Type B pancreatic cell (in vitro differentiated cells): Measurements from ENCODE around the gene SPINK14. TPM values are rescaled to one million over a fixed set of nuclear protein-coding genes. Genes with fewer than 3 reads are reported as not detected.

Experiments used
- DNase-seq: peaks from one replicate; pipeline ENCODE4 v3.0.0; 2021; ENCODE audit warnings: mixed read lengths; ENCODE audit not compliant: unreplicated experiment; ENCODE audit errors: extremely low spot score
- H3K27ac Mint-ChIP-seq: 2 replicates; pipeline ENCODE4 v1.8.0; 2021; ENCODE audit warnings: mild to moderate bottlenecking, mixed read lengths
- H3K27me3 Mint-ChIP-seq: 2 replicates; pipeline ENCODE4 v1.8.0; 2021; ENCODE audit warnings: mixed read lengths
- H3K36me3 Mint-ChIP-seq: 2 replicates; pipeline ENCODE4 v1.8.0; 2021; ENCODE audit warnings: mixed read lengths
- H3K4me1 Mint-ChIP-seq: one replicate; pipeline ENCODE4 v1.8.0; 2021; ENCODE audit warnings: mixed read lengths; ENCODE audit not compliant: unreplicated experiment
- H3K4me3 Mint-ChIP-seq: 2 replicates; pipeline ENCODE4 v1.8.0; 2021; ENCODE audit warnings: mild to moderate bottlenecking, mixed read lengths
- H3K9me3 Mint-ChIP-seq: 2 replicates; pipeline ENCODE4 v1.8.0; 2021; ENCODE audit warnings: mixed read lengths
- CTCF ChIP-seq: fragments of 200-600 bp; sonication (generic); conservative IDR thresholded peaks from 2 replicates; pipeline ENCODE4 v1.5.0; 2021; ENCODE audit warnings: antibody characterized with exemption, mild to moderate bottlenecking
- total RNA-seq: library from RNA; stranded (reverse); gene quantifications from 2 replicates; pipeline ENCODE4 v1.2.1, GENCODE V29; 2021; ENCODE audit warnings: low replicate concordance

Gene SPINK14
- total RNA-seq, 1 donor from 2014 or later = not detected

GRCh38 chr5:148176480-148176879 lies 8.1 kb downstream of the SPINK14 start:
- no peak for DNase-seq
- no peak overlapping the region for H3K4me3 Mint-ChIP-seq
- TF ChIP-seq CTCF = no peak
- no peaks in the 10 kb centered on the region for H3K4me1 Mint-ChIP-seq
- no peak overlapping the region for H3K27ac Mint-ChIP-seq
- peaks cover 6% of the 10 kb centered on the region for H3K27me3 Mint-ChIP-seq
- no peaks in the 10 kb centered on the region for H3K36me3 Mint-ChIP-seq
- no peaks in the 10 kb centered on the region for H3K9me3 Mint-ChIP-seq

DNA sequence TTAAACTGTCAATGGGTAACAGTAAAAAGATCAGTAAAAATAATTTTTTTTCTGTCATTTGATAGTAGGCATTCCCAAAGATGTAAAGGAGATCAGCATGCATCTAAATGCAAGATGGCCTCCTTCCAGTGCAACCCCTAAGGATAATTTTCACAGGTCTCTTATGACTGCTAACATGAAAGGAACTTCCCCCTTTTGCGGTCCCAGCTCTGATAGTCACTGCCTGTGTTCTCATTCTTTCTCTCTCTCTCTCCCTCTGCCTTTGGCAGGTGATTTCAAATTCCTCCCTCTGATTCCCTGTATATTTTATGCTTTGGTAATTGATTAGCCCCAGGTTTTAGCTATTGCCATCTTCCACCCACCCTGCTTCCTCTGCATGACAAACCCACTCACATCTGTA lies 8.9 kb downstream of the SPINK14 start:
- TF ChIP-seq CTCF = no peak
- no peaks in the 10 kb centered on the region for H3K36me3 Mint-ChIP-seq
- H3K4me3 Mint-ChIP-seq = no peak overlapping the region
- peaks cover 6% of the 10 kb centered on the region for H3K27me3 Mint-ChIP-seq
- H3K9me3 Mint-ChIP-seq = no peaks in the 10 kb centered on the region
- H3K27ac Mint-ChIP-seq = no peak overlapping the region
- H3K4me1 Mint-ChIP-seq = no peaks in the 10 kb centered on the region
- DNase-seq = no peak

DNA sequence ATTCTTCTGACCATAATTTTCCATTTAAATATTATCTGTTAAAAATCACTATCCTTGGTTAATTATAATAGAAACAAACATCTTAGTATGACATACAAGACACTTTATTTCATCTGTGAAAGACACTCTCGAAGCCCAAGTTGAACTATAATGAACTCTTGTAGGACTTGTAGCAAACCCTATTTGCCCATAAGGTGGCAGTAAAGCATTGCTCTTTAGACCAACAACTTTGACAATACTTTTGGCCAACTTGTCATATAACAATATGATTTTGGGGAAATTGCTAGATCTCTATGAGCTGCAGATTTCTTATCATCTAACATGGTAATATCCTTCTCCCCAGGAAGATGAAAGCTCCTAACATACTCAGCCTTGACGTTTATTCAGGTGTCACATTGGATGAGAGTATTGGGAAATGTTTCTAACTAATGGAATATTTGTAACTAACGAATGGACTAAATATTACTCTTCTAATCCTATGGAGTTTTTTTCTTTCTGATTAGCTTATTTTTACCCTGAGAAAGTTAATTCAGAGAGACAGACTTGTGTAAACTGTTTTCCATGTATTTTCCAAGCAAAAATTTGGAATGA lies 11.0 kb downstream of the SPINK14 start:
- Mint-ChIP-seq H3K27ac (no peak overlapping the region), H3K27me3 (peaks cover 6% of the 10 kb centered on the region), H3K4me3 (no peak overlapping the region), H3K36me3 (no peaks in the 10 kb centered on the region), H3K4me1 (no peaks in the 10 kb centered on the region), H3K9me3 (no peaks in the 10 kb centered on the region)
- no peak for DNase-seq
- TF ChIP-seq CTCF = peak; percentile 86

DNA sequence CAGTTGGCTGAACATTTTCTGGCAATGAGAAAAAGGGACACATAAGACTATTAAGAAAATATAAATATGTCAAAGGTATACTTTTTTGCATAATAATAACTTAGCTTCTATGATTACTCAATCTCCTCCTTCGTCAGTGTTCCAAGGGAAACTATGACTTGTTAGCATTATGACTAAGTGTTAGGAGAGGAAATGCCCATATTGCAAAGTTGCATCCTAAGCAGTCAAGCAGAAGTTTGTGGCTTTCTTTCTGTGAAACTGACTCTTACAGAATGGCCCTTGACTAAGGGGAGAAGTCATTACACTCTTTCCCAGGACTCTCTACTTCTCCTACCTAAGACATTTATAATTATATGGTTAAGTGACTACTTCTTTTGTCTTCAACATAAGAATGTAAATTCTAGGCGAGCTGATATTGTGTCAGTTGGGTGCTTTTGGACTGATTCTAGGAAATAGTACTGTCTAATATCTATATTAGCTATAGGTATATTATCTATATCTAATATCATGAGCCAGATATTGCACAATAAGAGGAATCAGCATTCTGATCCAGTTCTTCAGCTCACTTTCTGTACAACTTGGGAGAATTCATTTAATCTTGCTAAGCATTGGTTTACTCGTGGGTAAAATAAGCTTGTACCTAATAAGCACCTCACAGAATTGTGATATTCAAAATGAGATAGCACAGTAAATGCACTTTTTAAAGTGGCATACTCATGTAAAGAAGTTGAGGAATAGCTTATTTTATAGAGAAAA lies 18.1 kb downstream of the SPINK14 start:
- no peak for DNase-seq
- H3K4me3 Mint-ChIP-seq = no peak overlapping the region
- no peak for TF ChIP-seq CTCF
- H3K27ac Mint-ChIP-seq = no peak overlapping the region
- no peaks in the 10 kb centered on the region for H3K36me3 Mint-ChIP-seq
- H3K27me3 Mint-ChIP-seq = no peaks in the 10 kb centered on the region
- no peaks in the 10 kb centered on the region for H3K9me3 Mint-ChIP-seq
- no peaks in the 10 kb centered on the region for H3K4me1 Mint-ChIP-seq

- Mint-ChIP-seq H3K4me3 (no peak overlapping the region), H3K9me3 (no peaks in the 10 kb centered on the region), H3K36me3 (no peaks in the 10 kb centered on the region), H3K27me3 (no peaks in the 10 kb centered on the region), H3K4me1 (no peaks in the 10 kb centered on the region), H3K27ac (no peak overlapping the region)
- no peak for TF ChIP-seq CTCF
- DNase-seq = no peak
These were observed 22.7 kb downstream of the SPINK14 start for GRCh38 chr5:148191010-148191409.
